H1 (cell line): ENCODE results near the gene PCDHGA11. TPM values are rescaled to one million over a fixed set of nuclear protein-coding genes. Genes with fewer than 3 reads are reported as not detected.

Experiments used
- CTCF ChIA-PET: fragments of 300-600 bp; sonication (Branson Sonifier 250); formaldehyde crosslinking; loops from one replicate; lab custom pipeline; 2021; ENCODE audit not compliant: partially characterized antibody; lab: Charles Lee
- POLR2A ChIA-PET: fragments of 300-600 bp; sonication (Branson Sonifier 250); formaldehyde crosslinking; loops from one replicate; lab custom pipeline; 2021; ENCODE audit warnings: inconsistent platforms; ENCODE audit not compliant: partially characterized antibody; lab: Charles Lee
- DNase-seq, 2 experiments: peaks; one replicate each; pipeline versions ENCODE4 v3.0.0 to v3.0.0-alpha.2; 2010 to 2022; ENCODE audit warnings: low spot score in 2 of 2, low read depth in 1 of 2, mixed read lengths in 1 of 2
- FAIRE-seq: peaks from 2 replicates; lab custom pipeline; 2011; peaks lifted over from hg19 to GRCh38; lab: Jason Lieb, UNC
- H2AFZ ChIP-seq: 2 replicates; pipeline ENCODE4 v1.8.1; 2012; ENCODE audit warnings: low read length, inconsistent platforms
- H2AK5ac ChIP-seq: 2 replicates; pipeline ENCODE4 v1.6.1; 2013; ENCODE audit warnings: low read depth, low read length
- H2BK120ac ChIP-seq: replicated peaks from 2 replicates; pipeline ENCODE3; 2013; ENCODE audit warnings: low read depth, low read length, inconsistent platforms
- H2BK12ac ChIP-seq: 2 replicates; pipeline ENCODE4 v1.6.1; 2013; ENCODE audit warnings: low read depth, low read length
- H2BK15ac ChIP-seq: 2 replicates; pipeline ENCODE4 v1.6.1; 2013; ENCODE audit warnings: low read length
- H2BK20ac ChIP-seq: 2 replicates; pipeline ENCODE4 v1.6.1; 2013; ENCODE audit warnings: low read length
- H2BK5ac ChIP-seq: 2 replicates; pipeline ENCODE4 v1.6.1; 2013; ENCODE audit warnings: low read depth, low read length
- H3K14ac ChIP-seq: 2 replicates; pipeline ENCODE4 v1.6.1; 2013; ENCODE audit warnings: inconsistent platforms; ENCODE audit not compliant: insufficient read length
- H3K18ac ChIP-seq: 2 replicates; pipeline ENCODE4 v1.6.1; 2013; ENCODE audit warnings: low read length; ENCODE audit errors: extremely low read depth
- H3K23ac ChIP-seq: 2 replicates; pipeline ENCODE4 v1.6.1; 2013; ENCODE audit warnings: inconsistent platforms; ENCODE audit not compliant: insufficient read length
- H3K23me2 ChIP-seq: 2 replicates; pipeline ENCODE4 v1.6.1; 2013; ENCODE audit warnings: low read depth, low read length
- H3K27ac ChIP-seq: 2 replicates; pipeline ENCODE4 v1.6.1; 2011; ENCODE audit warnings: low read depth, low read length, inconsistent platforms
- H3K27me3 ChIP-seq, 4 experiments: replicated peaks in 1 of 4; 1 replicate in 1 of 4; 2 replicates in 3 of 4; pipeline versions ENCODE4 v1.6.1 to v1.8.1; 2011 to 2013; ENCODE audit warnings: low read length in 3 of 4, mild to moderate bottlenecking in 3 of 4, inconsistent platforms in 2 of 4, mixed read lengths in 2 of 4, moderate library complexity in 1 of 4; ENCODE audit not compliant: control insufficient read depth in 3 of 4, insufficient read depth in 3 of 4; ENCODE audit errors: extremely low read depth in 1 of 4
- H3K36me3 ChIP-seq, 4 experiments: 2 replicates each; pipeline versions ENCODE4 v1.6.1 to v1.8.1; 2011 to 2013; ENCODE audit warnings: mild to moderate bottlenecking in 4 of 4, low read length in 3 of 4, moderate library complexity in 2 of 4, control low read depth in 1 of 4, inconsistent platforms in 1 of 4; ENCODE audit not compliant: insufficient read depth in 4 of 4, control insufficient read depth in 2 of 4
- H3K4ac ChIP-seq: replicated peaks from 2 replicates; pipeline ENCODE3; 2013; ENCODE audit warnings: low read length, low read depth, mixed read lengths, inconsistent platforms; ENCODE audit not compliant: insufficient read length
- H3K4me1 ChIP-seq, 4 experiments: replicated peaks in 1 of 4; 1 replicate in 1 of 4; 2 replicates in 3 of 4; pipeline versions ENCODE4 v1.6.1 to v1.8.1; 2011 to 2013; ENCODE audit warnings: low read length in 3 of 4, inconsistent platforms in 2 of 4, mixed read lengths in 1 of 4; ENCODE audit not compliant: insufficient read depth in 4 of 4, control insufficient read depth in 3 of 4
- H3K4me2 ChIP-seq, 2 experiments: 2 replicates each; pipeline versions ENCODE4 v1.6.1 to v1.8.1; 2011 to 2013; ENCODE audit warnings: low read depth in 2 of 2, low read length in 2 of 2, control low read depth in 1 of 2, inconsistent platforms in 1 of 2, mild to moderate bottlenecking in 1 of 2; ENCODE audit not compliant: insufficient read depth in 1 of 2
- H3K4me3 ChIP-seq, 4 experiments: fragments of 200-600, 300-600 bp in 1 of 4; sonication (generic), shearing (Covaris generic), sonication (Bioruptor Twin) in 1 of 4; 2 replicates each; pipeline versions ENCODE4 v1.5.1 to v1.8.1; 2011 to 2016; ENCODE audit warnings: low read length in 4 of 4, low read depth in 3 of 4, control low read depth in 2 of 4, inconsistent platforms in 2 of 4, mild to moderate bottlenecking in 2 of 4, mixed read lengths in 1 of 4, moderate library complexity in 1 of 4; ENCODE audit not compliant: insufficient read depth in 2 of 4; ENCODE audit errors: extremely low read depth in 1 of 4
- H3K56ac ChIP-seq: replicated peaks from 2 replicates; pipeline ENCODE3; 2013; ENCODE audit warnings: low read depth, mild to moderate bottlenecking, mixed read lengths, low read length, inconsistent platforms; ENCODE audit not compliant: insufficient read length
- H3K79me1 ChIP-seq: 2 replicates; pipeline ENCODE4 v1.6.1; 2013; ENCODE audit warnings: low read depth, low read length, control low read depth
- H3K79me2 ChIP-seq, 2 experiments: 2 replicates each; pipeline versions ENCODE4 v1.6.1 to v1.8.1; 2012 to 2013; ENCODE audit warnings: low read length in 2 of 2, mild to moderate bottlenecking in 2 of 2, inconsistent platforms in 1 of 2; ENCODE audit not compliant: insufficient read depth in 2 of 2, control insufficient read depth in 1 of 2
- H3K9ac ChIP-seq, 4 experiments: replicated peaks in 1 of 4; 1 replicate in 1 of 4; 2 replicates in 3 of 4; pipeline versions ENCODE4 v1.6.1 to v1.8.1; 2011 to 2013; ENCODE audit warnings: low read depth in 3 of 4, low read length in 3 of 4, control low read depth in 2 of 4, mild to moderate bottlenecking in 2 of 4, moderate library complexity in 2 of 4, inconsistent platforms in 1 of 4; ENCODE audit errors: extremely low read depth in 1 of 4
- H3K9me3 ChIP-seq, 2 experiments: 2 replicates each; pipeline versions ENCODE4 v1.6.1 to v1.8.1; 2012 to 2013; ENCODE audit warnings: mild to moderate bottlenecking in 2 of 2, moderate library complexity in 2 of 2, control low read depth in 1 of 2, inconsistent platforms in 1 of 2, low read depth in 1 of 2, low read length in 1 of 2, mixed read lengths in 1 of 2; ENCODE audit not compliant: insufficient read depth in 2 of 2
- H4K20me1 ChIP-seq, 2 experiments: replicated peaks in 1 of 2; 2 replicates each; pipeline versions ENCODE3 to v1.8.1; 2011 to 2013; ENCODE audit warnings: inconsistent platforms in 2 of 2, low read length in 2 of 2, mild to moderate bottlenecking in 1 of 2; ENCODE audit not compliant: insufficient read depth in 2 of 2, control insufficient read depth in 1 of 2
- H4K5ac ChIP-seq: 2 replicates; pipeline ENCODE4 v1.6.1; 2013; ENCODE audit warnings: low read length, low read depth, mixed read lengths, inconsistent platforms; ENCODE audit not compliant: insufficient read length
- H4K8ac ChIP-seq: 2 replicates; pipeline ENCODE4 v1.8.0; 2013; ENCODE audit warnings: mild to moderate bottlenecking, moderate library complexity, low read length, inconsistent platforms; ENCODE audit not compliant: insufficient read depth; ENCODE audit errors: extremely low read depth
- H4K91ac ChIP-seq: replicated peaks from 2 replicates; pipeline ENCODE3; 2013; ENCODE audit warnings: low read length, mixed read lengths, inconsistent platforms; ENCODE audit not compliant: insufficient read length
- BCL11A ChIP-seq, 2 experiments: IDR thresholded peaks; one replicate each; pipeline ENCODE4 v1.6.1; 2011; ENCODE audit warnings: low read depth in 2 of 2, low read length in 2 of 2, mild to moderate bottlenecking in 2 of 2
- EGR1 ChIP-seq: IDR thresholded peaks from 2 replicates; pipeline ENCODE4 v1.6.1; 2011; ENCODE audit warnings: low read depth, low read length, borderline replicate concordance
- GTF2F1 ChIP-seq: IDR thresholded peaks from 2 replicates; pipeline ENCODE4 v1.6.1; 2012; ENCODE audit warnings: low read depth, low read length, improper control_type of control experiment, borderline replicate concordance
- HDAC6 ChIP-seq: IDR thresholded peaks from one replicate; pipeline ENCODE4 v1.7.1; 2012; ENCODE audit warnings: low read depth, mild to moderate bottlenecking, inconsistent platforms, low read length, moderate library complexity
- NANOG ChIP-seq: IDR thresholded peaks from 2 replicates; pipeline ENCODE4 v1.6.1; 2011; ENCODE audit warnings: low read length, low read depth, mild to moderate bottlenecking, inconsistent platforms; ENCODE audit not compliant: insufficient read depth, poor library complexity, severe bottlenecking
- PHF8 ChIP-seq: fragments of 200-600 bp; sonication (generic); conservative IDR thresholded peaks from 2 replicates; pipeline ENCODE4 v1.7.1; 2012; ENCODE audit warnings: low read depth, mild to moderate bottlenecking, inconsistent platforms, low read length, moderate library complexity
- POLR2A ChIP-seq, 2 experiments: IDR thresholded peaks; 1 replicate in 1 of 2; 2 replicates in 1 of 2; pipeline ENCODE4 v1.6.1; 2011; ENCODE audit warnings: low read depth in 2 of 2, low read length in 2 of 2, mild to moderate bottlenecking in 2 of 2; ENCODE audit errors: control extremely low read depth in 1 of 2
- RXRA ChIP-seq: IDR thresholded peaks from 2 replicates; pipeline ENCODE4 v1.6.1; 2011; ENCODE audit warnings: low read depth, mild to moderate bottlenecking, low read length, moderate library complexity; ENCODE audit not compliant: insufficient read depth
- TAF7 ChIP-seq: optimal IDR thresholded peaks from 2 replicates; pipeline ENCODE3; 2011; ENCODE audit warnings: low read depth, mild to moderate bottlenecking, inconsistent platforms, low read length, moderate library complexity, borderline replicate concordance
- ZNF274 ChIP-seq: IDR thresholded peaks from 2 replicates; pipeline ENCODE4 v1.7.0; 2012; ENCODE audit warnings: low read length, borderline replicate concordance; ENCODE audit errors: extremely low read depth
- WGBS, 2 experiments: shearing (Covaris generic) in 1 of 2; methylation state at CpG; one replicate each; pipeline versions ENCODE4 v1.1.6 to v1.1.7; 2013 to 2015; ENCODE audit warnings: low lambda C conversion rate in 2 of 2, mixed read lengths in 2 of 2, inconsistent platforms in 1 of 2, low coverage in 1 of 2, missing lambda C conversion rate in 1 of 2; ENCODE audit not compliant: insufficient replicate concordance in 2 of 2, insufficient coverage in 1 of 2, insufficient read length in 1 of 2; ENCODE audit errors: extremely low coverage in 1 of 2, missing lambda C conversion rate in 1 of 2; 5-methylcytosine and 5-hydroxymethylcytosine counted together
- polyA plus RNA-seq, 7 experiments: library from polyadenylated mRNA; depleted of rRNA in 3 of 7; stranded (reverse) in 5 of 7; unstranded in 2 of 7; fragments of >200 nt in 5 of 7; fragments of 200-250 nt in 2 of 7; gene quantifications; 1 replicate in 5 of 7; 2 replicates in 1 of 7; 4 replicates in 1 of 7; pipeline versions ENCODE4 v1.2.1 to v1.2.3, GENCODE V29; 2011 to 2013; ENCODE audit warnings: missing spikeins in 2 of 7, mixed read lengths in 2 of 7
- total RNA-seq: library from RNA; stranded (reverse); fragmentation: NEBNext Ultra II Directional; extraction: Animal tissue kit (Norgen Biotek cat#: 25700); gene quantifications from 2 replicates; pipeline ENCODE4 v1.2.1, GENCODE V29; 2021
- TF ChIP-seq, protein P1 (sequence below): IDR thresholded peaks from 2 replicates; pipeline ENCODE4 v1.6.1; 2011; ENCODE audit warnings: low read length, improper control_type of control experiment

The PCDHGA11 gene
- total and polyA plus RNA-seq, 2 of the 8 experiments (the other 6 are each of a cell fraction or from before 2014, with no cell fraction given) = 2.2 to 8.2 TPM

- H3K23me2 ChIP-seq = no peaks in the 10 kb centered on the region
- no peak overlapping the region for H2BK5ac ChIP-seq
- no peak overlapping the region for H3K4ac ChIP-seq
- no peak overlapping the region for H3K18ac ChIP-seq
- CTCF ChIA-PET = interaction anchor here (1.3 to 4.0 kb wide), 11 partner anchors 8 to 175 kb away, joined by 3 to 34 read pairs (median 9); partner anchors contain the start of genes PCDHB15, PCDHGA10, PCDHGA4 and PCDHGB3
- FAIRE-seq (no peak), DNase-seq (no peak)
- H2BK15ac ChIP-seq = no peak overlapping the region
- H3K27me3 ChIP-seq = no peaks in the 10 kb centered on the region
- no peak overlapping the region for H2BK12ac ChIP-seq
- H3K23ac ChIP-seq = no peak overlapping the region
- no peak overlapping the region for H2BK120ac ChIP-seq
- no peak overlapping the region for H3K27ac ChIP-seq
- no peaks in the 10 kb centered on the region for H3K4me1 ChIP-seq
- H3K4me2 ChIP-seq = no peak overlapping the region
- no peak overlapping the region for H3K4me3 ChIP-seq
- no peak overlapping the region for H2BK20ac ChIP-seq
- H2AK5ac ChIP-seq = no peak overlapping the region
- no peak overlapping the region for H4K5ac ChIP-seq
- TF ChIP-seq RXRA (no peak), ZNF274 (no peak), POLR2A (IDR thresholded peaks at IDR 0.05; ENCODE audit: control extremely low read depth in 1 of 2, low read depth in 2 of 2, low read length in 2 of 2) (no peak), PHF8 (no peak), HDAC6 (no peak), GTF2F1 (no peak), BCL11A (IDR thresholded peaks at IDR 0.05; ENCODE audit: low read depth in 2 of 2, low read length in 2 of 2) (no peak), EGR1 (no peak), TAF7 (no peak), NANOG (no peak)
- TF ChIP-seq, protein P1, sequence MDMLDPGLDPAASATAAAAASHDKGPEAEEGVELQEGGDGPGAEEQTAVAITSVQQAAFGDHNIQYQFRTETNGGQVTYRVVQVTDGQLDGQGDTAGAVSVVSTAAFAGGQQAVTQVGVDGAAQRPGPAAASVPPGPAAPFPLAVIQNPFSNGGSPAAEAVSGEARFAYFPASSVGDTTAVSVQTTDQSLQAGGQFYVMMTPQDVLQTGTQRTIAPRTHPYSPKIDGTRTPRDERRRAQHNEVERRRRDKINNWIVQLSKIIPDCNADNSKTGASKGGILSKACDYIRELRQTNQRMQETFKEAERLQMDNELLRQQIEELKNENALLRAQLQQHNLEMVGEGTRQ = no peak
- TF ChIP-seq, all 59 proteins: peak for 0
- peaks cover 45 to 56% of the 10 kb centered on the region in 2 experiments for H3K9me3 ChIP-seq
- whole genome bisulfite sequencing, 2 experiments = 91% methylated on average over 15 of the region's 15 CpGs; no CpG with 5 or more reads in 1 of the 2 experiments
- no peak overlapping the region for H4K91ac ChIP-seq
- H3K9ac ChIP-seq = no peak overlapping the region
- H3K14ac ChIP-seq = no peak overlapping the region
- no peak overlapping the region for H3K56ac ChIP-seq
- peaks cover 0 to 12% (median under 1%) of the 10 kb centered on the region in 4 experiments; a peak in 2 of 8 replicates for H3K36me3 ChIP-seq
- H3K79me1 ChIP-seq = no peaks in the 10 kb centered on the region
- no peaks in the 10 kb centered on the region for H4K20me1 ChIP-seq
- no peak overlapping the region for H2AFZ ChIP-seq
- no peaks in the 10 kb centered on the region for H3K79me2 ChIP-seq
- no peak overlapping the region for H4K8ac ChIP-seq
- POLR2A ChIA-PET = no interaction called here
These were observed 22.2 kb upstream of the PCDHGA11 start for GRCh38 chr5:141398608-141399007.
